Right renal cortex interstitium (tissue), 3 donors: ENCODE measurements around the gene USP49. TPM values are rescaled to one million over a fixed set of nuclear protein-coding genes. Genes with fewer than 3 reads are reported as not detected.

Source experiments
- polyA plus RNA-seq, 3 donors: library from polyadenylated mRNA; unstranded; fragments of 120-200 nt; gene quantifications; one replicate each; pipeline ENCODE4 v1.2.1, GENCODE V29; 2013; ENCODE audit not compliant: insufficient read length in 3 of 3

The USP49 gene
- polyA plus RNA-seq, 3 donors, result 10.9 to 12.9 (median 11.4) TPM

Other genes starting within 250 kb of the USP49 start
- gene TFEB, start 159.8 kb downstream of the USP49 start, polyA plus RNA-seq, result 1 to 10 TPM; 7.9 to 8.6 (median 8.4) TPM
- gene PGC, start 148.0 kb downstream of the USP49 start, polyA plus RNA-seq, result not detected
- 1 to 10 TPM; 4.2 to 5.0 (median 4.7) TPM for gene FRS3, start 115.5 kb downstream of the USP49 start, polyA plus RNA-seq
- 1 to 10 TPM; 2.4 to 5.4 (median 4.3) TPM for gene PRICKLE4, start 114.6 kb downstream of the USP49 start, polyA plus RNA-seq
- gene TOMM6, start 107.7 kb downstream of the USP49 start, polyA plus RNA-seq, result 100 to 1,000 TPM; 234 to 257 (median 243) TPM
- 10 to 100 TPM; 42.7 to 45.5 (median 44.2) TPM for gene MED20, start 25.8 kb upstream of the USP49 start, polyA plus RNA-seq
- gene BYSL, start 26.1 kb upstream of the USP49 start, polyA plus RNA-seq, result 10 to 100 TPM; 24.5 to 32.2 (median 31.9) TPM
- gene CCND3, start 46.4 kb upstream of the USP49 start, polyA plus RNA-seq, result 10 to 100 TPM; 21.2 to 27.1 (median 22.9) TPM
- gene TAF8, start 155.1 kb upstream of the USP49 start, polyA plus RNA-seq, result 10 to 100 TPM; 18.0 to 24.0 (median 22.0) TPM
- gene C6orf132, start 247.2 kb upstream of the USP49 start, polyA plus RNA-seq, result 1 to 10 TPM; 3.6 to 5.3 (median 4.1) TPM